Measurements from ENCODE around the gene PTPRU.

DNA sequence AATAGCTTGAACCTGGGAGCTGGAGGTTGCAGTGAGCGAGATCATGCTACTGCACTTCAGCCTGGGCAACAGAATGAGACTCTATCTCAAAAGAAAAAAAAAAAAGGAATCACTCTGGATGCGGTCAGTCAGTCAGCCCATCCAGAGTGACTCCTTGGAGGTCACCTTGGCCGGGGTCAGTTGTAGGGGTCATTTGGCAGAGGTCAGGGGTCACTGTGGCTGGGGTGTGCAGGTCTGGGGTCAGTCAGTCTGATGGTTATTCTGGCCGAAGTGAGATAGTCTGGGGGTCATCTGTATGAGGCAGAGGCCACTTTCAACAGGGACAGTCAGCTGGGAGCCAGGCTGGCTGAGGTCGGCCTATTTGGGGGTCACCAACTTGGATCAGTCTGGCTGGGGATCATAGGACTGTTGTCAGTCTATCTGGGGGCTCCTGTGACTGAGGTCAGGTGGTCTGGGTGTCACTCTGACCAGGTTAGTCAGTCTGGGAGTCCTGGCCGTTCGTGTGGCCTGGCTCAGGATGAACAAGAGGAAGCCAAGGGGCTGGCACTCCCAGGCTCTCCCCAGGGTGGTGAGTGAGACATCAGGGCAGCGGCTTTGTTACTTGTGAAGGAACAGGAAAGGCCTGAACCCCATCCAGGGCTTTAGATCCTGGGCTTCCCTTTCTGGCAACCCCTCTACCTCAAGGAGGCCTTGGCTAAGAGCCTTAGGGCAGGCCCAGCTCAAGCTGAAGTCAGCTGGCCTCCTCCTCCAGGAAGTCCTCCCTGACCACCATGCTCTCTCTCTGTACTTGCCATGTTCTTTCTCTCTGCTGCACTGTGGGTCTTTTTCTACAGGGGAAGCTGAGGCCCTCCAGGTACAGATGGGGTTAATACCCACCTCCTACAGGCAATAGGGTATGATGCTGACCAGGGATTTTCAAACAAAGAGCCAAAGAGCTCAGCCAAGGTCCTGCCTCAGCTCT is 15.1 kb downstream of the PTPRU start:
- TF ChIP-seq FOXM1 (IDR thresholded peaks at IDR 0.05; ENCODE audit: borderline replicate concordance) (no peak), ELF4 (IDR thresholded peaks at IDR 0.05) (no peak), BHLHE40 (IDR thresholded peaks at IDR 0.05; ENCODE audit: borderline replicate concordance) (no peak), FOXK2 (IDR thresholded peaks at IDR 0.05) (no peak), FOXA1 (IDR thresholded peaks at IDR 0.05) (no peak), TARDBP (IDR thresholded peaks at IDR 0.05) (no peak), CTBP1 (IDR thresholded peaks at IDR 0.05; ENCODE audit: borderline replicate concordance) (no peak)

Measured in HEK293T (cell line).